HepG2 (cell line): Measurements from ENCODE around the gene URI1. TPM values are rescaled to one million over a fixed set of nuclear protein-coding genes. Genes with fewer than 3 reads are reported as not detected.

ENCODE experiments used
- ELF3 ChIP-seq: IDR thresholded peaks from 2 replicates; pipeline ENCODE4 v1.6.1; 2016; ENCODE audit warnings: missing genetic modification reagents, missing compliant biosample characterization
- FOXA3 ChIP-seq: IDR thresholded peaks from 2 replicates; pipeline ENCODE4 v1.6.1; 2016; ENCODE audit warnings: missing genetic modification reagents, missing compliant biosample characterization
- FOXP1 ChIP-seq, 2 experiments: fragments of 450-650 bp in 1 of 2; IDR thresholded peaks; 2 replicates each; pipeline ENCODE4 v1.6.1; 2017 to 2018; ENCODE audit warnings: antibody characterized with exemption in 1 of 2
- GFI1 ChIP-seq: sonication (generic); formaldehyde crosslinking; IDR thresholded peaks from 2 replicates; pipeline ENCODE4 v1.5.0; 2020; ENCODE audit warnings: missing genetic modification reagents, mild to moderate bottlenecking, borderline replicate concordance
- GLMP ChIP-seq: sonication (generic); formaldehyde crosslinking; IDR thresholded peaks from 2 replicates; pipeline ENCODE4 v1.9.0; 2021; ENCODE audit warnings: missing genetic modification reagents, mild to moderate bottlenecking, borderline replicate concordance
- HNRNPH1 ChIP-seq: fragments of 200-400 bp; formaldehyde crosslinking; optimal IDR thresholded peaks from 2 replicates; pipeline ENCODE3; 2017; ENCODE audit warnings: mild to moderate bottlenecking, low read depth, low read length
- NPAS2 ChIP-seq: sonication (generic); formaldehyde crosslinking; IDR thresholded peaks from 2 replicates; pipeline ENCODE4 v1.8.0; 2022; ENCODE audit warnings: mild to moderate bottlenecking, missing genetic modification reagents, borderline replicate concordance
- PHF20 ChIP-seq: sonication (generic); formaldehyde crosslinking; IDR thresholded peaks from 2 replicates; pipeline ENCODE4 v1.5.0; 2020; ENCODE audit warnings: mild to moderate bottlenecking, missing genetic modification reagents
- SMAD1 ChIP-seq: sonication (generic); formaldehyde crosslinking; IDR thresholded peaks from 2 replicates; pipeline ENCODE4 v1.4.0; 2020; ENCODE audit warnings: missing genetic modification reagents, low read depth, mild to moderate bottlenecking, borderline replicate concordance
- SMYD3 ChIP-seq: sonication (generic); formaldehyde crosslinking; IDR thresholded peaks from 2 replicates; pipeline ENCODE4 v1.8.1; 2023; ENCODE audit warnings: mild to moderate bottlenecking, missing genetic modification reagents
- TCF7 ChIP-seq: sonication (generic); IDR thresholded peaks from 2 replicates; pipeline ENCODE4 v1.6.1; 2016; ENCODE audit warnings: antibody characterized with exemption, low read depth
- YY1 ChIP-seq: IDR thresholded peaks from 2 replicates; pipeline ENCODE4 v1.6.1; 2011; ENCODE audit warnings: low read length, low read depth, moderate library complexity, mild to moderate bottlenecking; ENCODE audit not compliant: insufficient read depth, insufficient replicate concordance
- ZBTB46 ChIP-seq: sonication (generic); formaldehyde crosslinking; IDR thresholded peaks from 2 replicates; pipeline ENCODE4 v1.4.0; 2020; ENCODE audit warnings: mild to moderate bottlenecking, missing genetic modification reagents, borderline replicate concordance
- ZBTB8A ChIP-seq: sonication (generic); formaldehyde crosslinking; IDR thresholded peaks from 2 replicates; pipeline ENCODE4 v1.4.0; 2020; ENCODE audit warnings: mild to moderate bottlenecking, low read depth, missing genetic modification reagents, borderline replicate concordance
- ZNF160 ChIP-seq: sonication (generic); formaldehyde crosslinking; IDR thresholded peaks from 2 replicates; pipeline ENCODE4 v1.8.0; 2022; ENCODE audit warnings: mild to moderate bottlenecking, inconsistent platforms, missing genetic modification reagents
- ZNF234 ChIP-seq: sonication (generic); formaldehyde crosslinking; conservative IDR thresholded peaks from 2 replicates; pipeline ENCODE4 v1.5.1; 2020; ENCODE audit warnings: mild to moderate bottlenecking, missing genetic modification reagents
- ZNF362 ChIP-seq: sonication (generic); formaldehyde crosslinking; IDR thresholded peaks from 2 replicates; pipeline ENCODE4 v1.4.0; 2020; ENCODE audit warnings: missing genetic modification reagents, mild to moderate bottlenecking, borderline replicate concordance
- ZNF432 ChIP-seq: sonication (generic); formaldehyde crosslinking; IDR thresholded peaks from 2 replicates; pipeline ENCODE4 v1.5.0; 2020; ENCODE audit warnings: missing genetic modification reagents, mild to moderate bottlenecking, borderline replicate concordance
- ZNF563 ChIP-seq: sonication (generic); formaldehyde crosslinking; IDR thresholded peaks from 2 replicates; pipeline ENCODE4 v1.8.0; 2022; ENCODE audit warnings: mild to moderate bottlenecking, moderate library complexity, missing genetic modification reagents
- ZNF629 ChIP-seq: sonication (generic); formaldehyde crosslinking; conservative IDR thresholded peaks from 2 replicates; pipeline ENCODE4 v1.5.0; 2020; ENCODE audit warnings: missing genetic modification reagents
- ZNF776 ChIP-seq: sonication (generic); formaldehyde crosslinking; IDR thresholded peaks from 2 replicates; pipeline ENCODE4 v1.4.0; 2020; ENCODE audit warnings: mild to moderate bottlenecking, missing genetic modification reagents
- polyA plus RNA-seq, 8 experiments: library from polyadenylated mRNA; depleted of rRNA in 3 of 8; stranded (reverse) in 7 of 8; unstranded in 1 of 8; fragments of >200 nt; fragmentation: Illumina TruSeq in 4 of 8; extraction: Trizol in 4 of 8; gene quantifications; 2 replicates each; pipeline versions ENCODE4 v1.2.1 to v1.2.3, GENCODE V29; 2011 to 2016; ENCODE audit warnings: low read depth in 4 of 8, missing spikeins in 1 of 8, mixed read lengths in 1 of 8; ENCODE audit not compliant: insufficient read depth in 1 of 8
- total RNA-seq, 5 experiments: library from RNA; depleted of rRNA; stranded (reverse); fragments of >200 nt; fragmentation: Illumina TruSeq; extraction: Trizol; gene quantifications; 2 replicates each; pipeline ENCODE4 v1.2.3, GENCODE V29; 2016; ENCODE audit warnings: low read depth in 1 of 5

Gene URI1
- total and polyA plus RNA-seq, 2 of the 13 experiments (the other 11 are each of a cell fraction or from before 2014, with no cell fraction given) = 43.6 to 67.9 TPM

- TF ChIP-seq ZBTB46 (no peak), GLMP (CRISPR knock-in tag) (no peak), ZNF362 (no peak), SMYD3 (CRISPR knock-in tag) (no peak), YY1 (no peak), TCF7 (peak; percentile 39; the same call in 1 of the 2 replicates), HNRNPH1 (no peak), ZNF629 (no peak), GFI1 (CRISPR knock-in tag) (no peak), PHF20 (CRISPR knock-in tag) (no peak), FOXP1 (IDR thresholded peaks at IDR 0.05) (no peak), FOXP1 (CRISPR knock-in tag; IDR thresholded peaks at IDR 0.05) (0 out of 2 replicates have a peak, but pooled peaks have one; percentile 30), ZNF432 (CRISPR knock-in tag) (no peak), ZNF563 (CRISPR knock-in tag) (no peak), NPAS2 (CRISPR knock-in tag) (no peak), FOXA3 (peak; percentile 43; the same call in 1 of the 2 replicates), ZNF160 (no peak), ELF3 (0 out of 2 replicates have a peak, but pooled peaks have one; percentile 28), ZNF776 (CRISPR knock-in tag) (no peak), ZNF234 (CRISPR knock-in tag) (no peak), SMAD1 (no peak), ZBTB8A (CRISPR knock-in tag) (no peak)
Observed at GRCh38 chr19:29927944-29928625, 14.0 kb upstream of the URI1 start (continued).
